ENCODE measurements around the gene CETN1.
A peak's percentile ranks its signal among the peaks of the same experiment; 100 is the strongest.

DNA sequence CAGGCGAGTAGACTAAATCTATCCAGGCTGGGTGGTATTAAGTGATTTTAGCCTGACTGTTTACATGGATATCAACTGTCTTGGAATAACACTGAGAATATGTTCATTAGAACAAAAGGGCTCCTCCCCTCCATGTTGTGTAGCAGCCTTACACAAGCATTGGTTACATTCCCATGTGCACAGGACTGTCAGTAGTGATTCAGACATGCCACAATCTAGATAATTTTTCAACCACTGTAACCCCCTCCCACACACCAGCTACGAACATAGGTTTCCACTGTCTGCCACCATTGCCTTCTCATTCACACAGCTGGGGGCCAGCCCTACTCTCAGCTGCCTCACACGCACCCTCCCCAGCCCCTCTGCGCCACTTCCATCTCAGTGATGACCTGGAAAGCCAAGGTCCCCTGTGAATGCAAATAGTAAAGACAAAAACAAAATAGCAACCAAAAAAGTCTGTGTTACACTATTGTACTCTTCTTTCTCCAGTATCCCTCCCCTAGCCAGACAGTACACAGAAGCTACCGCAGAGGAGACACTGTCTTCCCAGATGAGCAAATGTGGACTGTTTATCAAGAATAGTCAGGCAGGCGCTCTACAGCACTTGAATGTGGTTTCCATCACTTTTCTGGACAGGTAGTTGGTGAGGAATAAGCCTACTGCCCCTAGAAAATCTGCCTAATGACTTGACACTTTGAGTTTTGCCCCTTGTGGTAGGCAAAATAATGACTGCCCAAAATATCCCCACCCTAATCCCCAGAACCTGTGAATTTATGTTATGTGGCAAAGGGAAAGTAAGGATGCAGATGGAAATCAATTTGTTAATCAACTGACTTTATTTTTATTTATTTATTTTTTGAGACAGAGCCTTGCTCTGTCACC is 49.3 kb downstream of the CETN1 start:
- TF ChIP-seq, protein P1, sequence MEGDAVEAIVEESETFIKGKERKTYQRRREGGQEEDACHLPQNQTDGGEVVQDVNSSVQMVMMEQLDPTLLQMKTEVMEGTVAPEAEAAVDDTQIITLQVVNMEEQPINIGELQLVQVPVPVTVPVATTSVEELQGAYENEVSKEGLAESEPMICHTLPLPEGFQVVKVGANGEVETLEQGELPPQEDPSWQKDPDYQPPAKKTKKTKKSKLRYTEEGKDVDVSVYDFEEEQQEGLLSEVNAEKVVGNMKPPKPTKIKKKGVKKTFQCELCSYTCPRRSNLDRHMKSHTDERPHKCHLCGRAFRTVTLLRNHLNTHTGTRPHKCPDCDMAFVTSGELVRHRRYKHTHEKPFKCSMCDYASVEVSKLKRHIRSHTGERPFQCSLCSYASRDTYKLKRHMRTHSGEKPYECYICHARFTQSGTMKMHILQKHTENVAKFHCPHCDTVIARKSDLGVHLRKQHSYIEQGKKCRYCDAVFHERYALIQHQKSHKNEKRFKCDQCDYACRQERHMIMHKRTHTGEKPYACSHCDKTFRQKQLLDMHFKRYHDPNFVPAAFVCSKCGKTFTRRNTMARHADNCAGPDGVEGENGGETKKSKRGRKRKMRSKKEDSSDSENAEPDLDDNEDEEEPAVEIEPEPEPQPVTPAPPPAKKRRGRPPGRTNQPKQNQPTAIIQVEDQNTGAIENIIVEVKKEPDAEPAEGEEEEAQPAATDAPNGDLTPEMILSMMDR (IDR thresholded peaks at IDR 0.05) = peak in 1 of 3 experiments; percentile 20
- TF ChIP-seq EP300 (IDR thresholded peaks at IDR 0.05) (no peak), POLR2A (IDR thresholded peaks at IDR 0.05; ENCODE audit: low read depth) (no peak), POLR2AphosphoS5 (IDR thresholded peaks at IDR 0.05) (no peak)

All from esophagus muscularis mucosa (tissue), 4 donors.